Vagina (tissue), 2 donors: ENCODE results near the gene ATL1.

Source experiments
- CTCF ChIP-seq, 3 experiments: fragments of 450-650 bp in 2 of 3; fragments of 200-600 bp in 1 of 3; sonication (generic) in 1 of 3; IDR thresholded peaks; one replicate each; pipeline ENCODE4 v1.5.1; 2017 to 2019; ENCODE audit warnings: antibody characterized with exemption in 3 of 3, mild to moderate bottlenecking in 2 of 3, moderate library complexity in 2 of 3
- POLR2AphosphoS5 ChIP-seq, 2 donors: sonication (generic); formaldehyde crosslinking; IDR thresholded peaks; one replicate each; pipeline ENCODE4 v1.9.0; 2017; ENCODE audit warnings: antibody characterized with exemption in 2 of 2, mild to moderate bottlenecking in 2 of 2, low read depth in 1 of 2; ENCODE audit not compliant: insufficient read depth in 1 of 2

GRCh38 chr14:50669441-50669986, 109.6 kb downstream of the ATL1 start:
- TF ChIP-seq CTCF (IDR thresholded peaks at IDR 0.05) (no peak), POLR2AphosphoS5 (IDR thresholded peaks at IDR 0.05; ENCODE audit: insufficient read depth in 1 of 2, low read depth in 1 of 2) (no peak)
